GM19035 (cell line): Measurements from ENCODE around the gene FLNB.

Experiments used
- ATAC-seq: cut with Tn5 transposase; IDR thresholded peaks from one replicate; pipeline ENCODE4 v1.9.1; 2021; ENCODE audit not compliant: unreplicated experiment

FLNB gene

DNA sequence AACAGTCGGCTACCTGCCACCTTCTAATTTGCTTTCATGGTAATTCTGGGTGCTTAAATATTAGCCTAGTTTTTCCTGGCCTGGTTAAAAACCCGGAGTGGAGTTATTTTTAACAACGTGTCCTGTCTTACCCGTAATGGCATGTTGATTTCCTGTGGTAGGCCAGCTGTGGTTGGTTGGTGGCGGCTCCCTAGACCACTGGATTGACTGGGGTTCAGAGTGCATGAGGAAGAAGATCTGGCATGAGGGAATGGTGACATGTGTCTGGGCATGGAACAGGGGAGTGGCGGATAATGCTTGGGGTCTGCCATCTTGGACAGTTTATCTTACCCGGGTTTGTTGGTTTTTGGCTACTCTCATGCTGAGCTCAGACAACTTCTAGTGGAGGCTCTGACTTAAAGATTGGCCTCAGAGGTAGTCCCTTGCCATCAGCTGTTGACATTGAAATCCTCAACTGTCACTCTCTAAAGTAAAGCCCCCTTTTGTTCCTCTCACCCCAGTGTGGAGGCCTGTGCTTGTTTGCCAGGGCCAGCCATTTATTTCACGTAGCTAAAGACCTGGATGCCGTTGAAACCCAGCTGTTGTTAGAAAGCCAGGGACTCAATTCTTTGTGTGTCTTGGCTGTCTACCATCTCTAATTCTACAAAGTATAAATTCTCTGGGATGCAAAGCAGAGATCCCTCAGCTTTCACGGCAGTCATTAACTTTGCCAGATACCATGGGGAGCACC is 121.0 kb downstream of the FLNB start:
- no peak for ATAC-seq

- no peak for ATAC-seq
Observed at GRCh38 chr3:58130591-58130990, 122.4 kb downstream of the FLNB start.

GRCh38 chr3:58131101-58131825 is 123.0 kb downstream of the FLNB start:
- ATAC-seq: no peak

DNA sequence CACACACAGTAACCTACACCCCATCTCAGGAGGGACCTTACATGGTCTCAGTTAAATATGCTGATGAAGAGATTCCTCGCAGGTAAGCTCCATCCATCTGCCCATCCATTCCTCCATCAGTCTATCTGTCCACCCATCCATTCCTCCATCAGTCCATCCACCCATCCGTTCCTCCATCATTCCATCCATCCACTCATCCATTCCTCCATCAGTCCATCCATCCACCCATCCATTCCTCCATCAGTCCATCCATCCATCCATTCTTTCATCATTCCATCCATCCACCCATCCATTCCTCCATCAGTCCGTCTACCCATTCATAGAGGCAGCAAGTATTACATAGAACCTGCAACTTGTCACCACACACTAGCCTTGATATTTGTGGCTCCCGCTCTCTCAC is 124.6 kb downstream of the FLNB start:
- no peak for ATAC-seq

GRCh38 chr3:58134468-58134867 is 126.2 kb downstream of the FLNB start:
- no peak for ATAC-seq

DNA sequence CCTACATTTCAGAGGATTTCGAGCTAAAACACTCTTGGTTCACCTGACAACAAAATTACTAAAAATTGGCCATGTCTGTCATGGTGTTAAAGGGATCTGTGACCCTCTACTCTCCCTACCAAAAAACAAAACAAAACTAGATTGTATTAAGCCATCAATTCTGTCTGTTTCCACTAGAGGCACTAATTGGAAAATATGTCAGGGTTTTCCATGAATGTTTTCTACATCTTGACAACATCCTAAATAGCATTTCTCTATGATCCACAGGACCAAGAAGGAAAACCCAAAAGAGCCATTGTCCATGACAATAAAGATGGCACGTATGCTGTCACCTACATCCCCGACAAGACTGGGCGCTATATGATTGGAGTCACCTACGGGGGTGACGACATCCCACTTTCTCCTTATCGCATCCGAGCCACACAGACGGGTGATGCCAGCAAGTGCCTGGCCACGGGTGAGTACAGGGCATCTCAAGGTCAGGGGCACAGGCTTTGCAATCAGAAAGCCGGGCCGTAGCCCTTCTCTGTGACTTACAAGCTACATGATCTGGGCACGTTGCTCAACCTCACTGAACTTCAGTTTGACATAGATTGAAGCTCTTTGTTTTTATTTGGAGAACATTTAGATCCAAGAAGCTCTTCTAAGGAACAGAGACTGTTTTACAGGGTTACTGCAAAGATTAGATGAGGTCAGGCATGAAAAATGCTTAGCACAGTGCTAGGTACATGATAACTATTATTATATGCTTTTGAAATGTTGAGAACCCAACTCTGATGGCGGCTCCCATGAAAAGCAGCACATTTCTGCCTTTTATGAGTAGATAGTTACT is 127.7 kb downstream of the FLNB start:
- ATAC-seq: no peak

- no peak for ATAC-seq
Observed at GRCh38 chr3:58137306-58137705, 129.1 kb downstream of the FLNB start.

DNA sequence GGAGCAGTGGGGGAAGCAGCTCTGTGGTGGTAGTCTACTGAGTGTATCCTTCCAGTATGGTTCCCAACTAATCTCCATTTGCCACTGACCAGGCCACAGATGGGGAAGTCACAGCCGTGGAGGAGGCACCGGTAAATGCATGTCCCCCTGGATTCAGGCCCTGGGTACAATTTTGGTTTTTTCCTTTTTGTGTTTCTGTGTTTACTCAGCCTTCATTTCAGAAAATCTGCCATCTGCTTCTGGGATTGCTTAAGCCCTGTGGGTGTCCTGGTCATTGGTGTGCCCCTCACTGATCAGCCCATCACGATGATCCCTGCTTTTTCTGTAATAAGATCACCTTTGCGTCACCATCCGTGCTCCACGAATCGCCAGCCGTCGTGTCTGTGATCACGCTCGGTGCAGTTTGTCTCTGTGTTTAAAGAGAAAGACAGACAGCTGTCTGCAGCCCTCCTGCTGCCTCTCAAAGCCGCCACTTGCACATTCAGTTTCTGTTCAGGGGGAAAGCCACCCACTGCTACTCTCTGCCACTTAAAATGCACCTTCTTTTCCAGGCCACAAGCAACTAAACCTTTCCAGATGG is 133.6 kb downstream of the FLNB start:
- no peak for ATAC-seq

GRCh38 chr3:58143417-58144055 is 135.3 kb downstream of the FLNB start:
- ATAC-seq: no peak

GRCh38 chr3:58144478-58145325 is 136.5 kb downstream of the FLNB start:
- no peak for ATAC-seq

GRCh38 chr3:58148049-58148448 is 139.8 kb downstream of the FLNB start:
- ATAC-seq: no peak

DNA sequence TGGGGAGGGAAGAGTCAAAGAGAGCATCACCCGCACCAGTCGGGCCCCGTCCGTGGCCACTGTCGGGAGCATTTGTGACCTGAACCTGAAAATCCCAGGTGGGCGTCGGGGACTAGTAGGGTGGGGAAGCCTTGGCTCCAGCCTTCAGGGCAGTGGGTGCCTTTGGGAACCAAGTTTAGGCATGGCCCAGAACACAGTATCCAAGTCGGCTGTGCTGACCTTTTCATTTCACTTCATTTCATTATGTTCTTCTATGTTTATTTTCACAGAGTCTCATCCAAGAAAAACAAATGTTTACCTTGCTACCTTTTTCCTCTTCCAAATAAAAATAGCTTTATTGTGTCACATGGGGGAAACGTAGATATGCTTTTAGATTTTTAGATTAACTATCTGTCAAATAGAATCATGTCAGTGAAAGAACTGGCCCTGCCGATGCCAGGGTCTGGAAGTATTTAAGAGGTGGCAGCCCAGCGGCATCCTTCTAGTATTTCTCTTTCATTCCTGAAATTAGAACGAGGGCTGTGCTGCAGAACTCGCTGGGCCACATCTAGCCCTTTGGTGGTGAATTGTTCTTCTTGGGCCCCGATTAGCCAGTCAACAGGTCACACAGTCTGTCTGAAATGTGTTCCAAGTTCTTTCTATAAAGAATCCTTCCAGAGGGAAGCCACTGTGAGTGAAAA is 142.0 kb downstream of the FLNB start:
- ATAC-seq: no peak

- no peak for ATAC-seq
Observed at GRCh38 chr3:58150810-58151199, 142.6 kb downstream of the FLNB start.

- no peak for ATAC-seq
Observed at GRCh38 chr3:58151637-58152036, 143.4 kb downstream of the FLNB start.

GRCh38 chr3:58152225-58153015 is 144.2 kb downstream of the FLNB start:
- no peak for ATAC-seq

DNA sequence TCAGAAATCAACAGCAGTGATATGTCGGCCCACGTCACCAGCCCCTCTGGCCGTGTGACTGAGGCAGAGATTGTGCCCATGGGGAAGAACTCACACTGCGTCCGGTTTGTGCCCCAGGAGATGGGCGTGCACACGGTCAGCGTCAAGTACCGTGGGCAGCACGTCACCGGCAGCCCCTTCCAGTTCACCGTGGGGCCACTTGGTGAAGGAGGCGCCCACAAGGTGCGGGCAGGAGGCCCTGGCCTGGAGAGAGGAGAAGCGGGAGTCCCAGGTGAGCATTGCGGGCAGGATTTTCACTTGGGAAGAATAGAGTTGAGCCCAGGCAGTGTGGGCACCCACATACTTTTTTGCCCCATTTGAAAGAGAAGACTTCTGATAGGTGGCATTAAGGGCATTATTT is 145.1 kb downstream of the FLNB start:
- ATAC-seq: no peak

- no peak for ATAC-seq
Observed at GRCh38 chr3:58154626-58155449, 146.6 kb downstream of the FLNB start.

DNA sequence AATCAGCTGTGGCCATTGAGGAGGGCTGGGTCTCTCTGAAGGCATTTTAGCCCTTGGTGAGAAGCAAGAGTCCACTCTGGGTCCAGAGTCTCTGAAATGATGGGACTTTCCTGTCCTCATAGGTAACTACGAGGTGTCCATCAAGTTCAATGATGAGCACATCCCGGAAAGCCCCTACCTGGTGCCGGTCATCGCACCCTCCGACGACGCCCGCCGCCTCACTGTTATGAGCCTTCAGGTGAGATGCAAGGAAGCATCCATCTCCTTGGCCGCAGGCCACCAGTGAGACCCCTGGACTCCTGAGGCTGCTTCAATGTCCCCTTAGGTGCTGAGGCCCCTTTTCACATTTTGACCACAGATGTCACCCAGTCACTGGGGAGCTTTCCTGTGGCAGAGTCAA is 147.6 kb downstream of the FLNB start:
- ATAC-seq: no peak
